ENCODE data around the gene ADGRD2. TPM values are rescaled to one million over a fixed set of nuclear protein-coding genes. Genes with fewer than 3 reads are reported as not detected.

ADGRD2 gene
- total RNA-seq, 1 experiment from 2014 or later: 1.5 TPM

GRCh38 chr9:124479947-124480620 lies 29.8 kb downstream of the ADGRD2 start:
- Histone ChIP-seq H3K27ac (ENCODE audit: insufficient read length, low read depth, low read length) (no peak overlapping the region), H3K18ac (ENCODE audit: insufficient read length, low read depth, low read length) (no peak overlapping the region), H2BK15ac (ENCODE audit: low read depth, low read length) (no peak overlapping the region), H3K9me3 (ENCODE audit: control insufficient read depth, low read depth, low read length) (no peaks in the 10 kb centered on the region), H3K14ac (ENCODE audit: insufficient read depth, low read length) (no peak overlapping the region), H2BK20ac (ENCODE audit: low read depth, low read length, poor library complexity, severe bottlenecking) (no peak overlapping the region), H3K27me3 (ENCODE audit: insufficient read depth, low read length) (peaks cover 3% of the 10 kb centered on the region; the same call in 1 of the 2 replicates), H2AK5ac (ENCODE audit: insufficient read length, low read length) (no peak overlapping the region), H3K23me2 (ENCODE audit: insufficient read length, low read depth, low read length, poor library complexity, severe bottlenecking) (peaks cover 4% of the 10 kb centered on the region), H3K4me2 (ENCODE audit: insufficient read depth, insufficient read length, low read length) (no peak overlapping the region), H3K79me2 (ENCODE audit: insufficient read depth, low read length) (no peaks in the 10 kb centered on the region), H3K23ac (ENCODE audit: insufficient read length, low read depth, low read length) (no peak overlapping the region), H3K4me1 (ENCODE audit: insufficient read depth, low read length) (no peaks in the 10 kb centered on the region), H3K56ac (ENCODE audit: insufficient read length, low read depth, low read length) (no peak overlapping the region), H3K9ac (ENCODE audit: extremely low read depth, insufficient read length, low read length) (no peak overlapping the region), H3K4ac (ENCODE audit: low read depth, low read length) (no peak overlapping the region), H4K20me1 (ENCODE audit: control insufficient read depth, insufficient read depth, insufficient read length) (peaks cover 3% of the 10 kb centered on the region), H4K8ac (replicated peaks; ENCODE audit: insufficient read length, low read depth, low read length) (no peak overlapping the region), H4K5ac (ENCODE audit: insufficient read length, low read depth, low read length) (no peak overlapping the region), H2AFZ (ENCODE audit: low read length) (no peak overlapping the region), H2BK120ac (ENCODE audit: low read depth, low read length, poor library complexity, severe bottlenecking) (no peak overlapping the region), H3K79me1 (ENCODE audit: insufficient read depth, low read depth, low read length, poor library complexity, severe bottlenecking) (no peaks in the 10 kb centered on the region), H3T11ph (ENCODE audit: low read length) (no peak overlapping the region), H2BK12ac (ENCODE audit: insufficient read length, low read depth, low read length) (no peak overlapping the region), H4K91ac (ENCODE audit: insufficient read length, low read depth, low read length) (no peak overlapping the region), H2BK5ac (ENCODE audit: insufficient read length, low read length) (no peak overlapping the region)
- WGBS (ENCODE audit: extremely low coverage, insufficient read length, low lambda C conversion rate): no CpG with 5 or more reads among the region's 6 CpGs
- Mint-ChIP-seq H3K4me1 (peaks cover 17 to 45% of the 10 kb centered on the region in 2 experiments), H3K4me3 (peak overlapping the region in 1 of 2 experiments; percentile 42; a peak in 1 of 5 replicates), H3K36me3 (ENCODE audit: insufficient read depth in 1 of 3, low read depth in 3 of 3) (no peaks in the 10 kb centered on the region; a peak in 1 of 7 replicates), H3K9me3 (peaks cover 2 to 4% of the 10 kb centered on the region in 2 experiments; a peak in 2 of 5 replicates), H3K27ac (no peak overlapping the region), H3K27me3 (ENCODE audit: low read depth) (peaks cover 70% of the 10 kb centered on the region)
- no peak for DNase-seq
- TF ChIP-seq CTCF (conservative IDR thresholded peaks at IDR 0.05): no peak

Data from H9 (cell line).